ENCODE data around the gene NOTCH4.

- TF ChIP-seq ZFX (CRISPR knock-in tag; IDR thresholded peaks at IDR 0.05) (no peak), ETS1 (conservative IDR thresholded peaks at IDR 0.05; ENCODE audit: control insufficient read depth, low read depth, low read length) (no peak), ADNP (tag; IDR thresholded peaks at IDR 0.05) (no peak), CTCF (IDR thresholded peaks at IDR 0.05 in 2 of 3, conservative IDR thresholded peaks at IDR 0.05 in 1 of 3; ENCODE audit: insufficient read depth in 2 of 3, low read depth in 1 of 3, low read length in 3 of 3) (peak in 2 of 3 experiments; percentile 23 to 44; a peak in 3 of 6 replicates), FOXK2 (conservative IDR thresholded peaks at IDR 0.05 in 1 of 2, IDR thresholded peaks at IDR 0.05 in 1 of 2; ENCODE audit: low read depth in 2 of 2) (no peak), IRF9 (tag; IDR thresholded peaks at IDR 0.05) (no peak), THRB (CRISPR knock-in tag; conservative IDR thresholded peaks at IDR 0.05) (no peak), ZKSCAN8 (CRISPR knock-in tag; IDR thresholded peaks at IDR 0.05) (no peak), HBP1 (CRISPR knock-in tag; IDR thresholded peaks at IDR 0.05) (no peak), ATF4 (CRISPR knock-in tag; IDR thresholded peaks at IDR 0.05) (no peak), ARID2 (IDR thresholded peaks at IDR 0.05) (no peak), TCF7 (IDR thresholded peaks at IDR 0.05; ENCODE audit: borderline replicate concordance) (no peak), ZNF232 (CRISPR knock-in tag; IDR thresholded peaks at IDR 0.05) (peak; percentile 12; the same call in 1 of the 2 replicates)
Observed at GRCh38 chr6:32196682-32197616, 26.9 kb downstream of the NOTCH4 start.

Data from K562 (cell line).